HG03103 (cell line): ENCODE data around the gene ATP6V1B1.

Experiments
- ATAC-seq: cut with Tn5 transposase; IDR thresholded peaks from one replicate; pipeline ENCODE4 v1.9.1; 2021; ENCODE audit warnings: low read depth; ENCODE audit not compliant: unreplicated experiment

Gene ATP6V1B1

DNA sequence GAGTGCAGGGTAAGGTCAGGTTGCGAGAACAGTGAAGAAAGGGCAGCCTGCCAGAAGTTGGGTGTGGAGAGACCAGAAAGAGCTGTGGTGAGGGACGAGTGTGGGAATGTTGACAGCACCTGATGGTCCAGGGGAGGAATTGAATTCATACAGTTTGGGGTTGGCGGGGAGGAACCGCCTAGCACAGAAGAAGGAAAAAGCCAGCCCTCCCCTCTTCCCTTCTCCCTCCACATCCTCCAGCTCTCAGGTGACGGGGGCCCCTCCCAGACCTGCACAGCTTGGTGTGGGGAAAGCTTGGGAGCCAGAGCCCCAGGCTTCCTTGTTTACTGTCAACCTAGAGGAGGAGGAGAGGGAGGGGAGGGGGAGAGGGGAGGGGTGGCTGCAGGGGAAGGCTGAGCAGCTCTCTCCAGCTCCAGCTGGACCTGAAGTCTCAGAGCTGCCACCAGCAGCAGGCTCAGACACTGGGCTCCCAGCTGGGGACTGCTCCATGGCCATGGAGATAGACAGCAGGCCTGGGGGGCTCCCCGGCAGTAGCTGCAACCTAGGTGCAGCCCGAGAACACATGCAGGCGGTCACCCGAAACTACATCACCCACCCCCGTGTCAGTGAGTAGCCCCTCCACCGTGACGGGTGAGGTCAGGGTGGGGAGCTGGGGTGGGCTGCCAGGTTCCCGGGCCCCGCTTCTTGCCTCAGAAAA, at the start of gene ATP6V1B1:
TSS of gene ATP6V1B1 (plus strand) at position 433 of the 697 bp plus-strand sequence. CDS start at position 488, 55 bp downstream.
- ATAC-seq: no peak

- ATAC-seq: no peak
These were observed 49.1 kb upstream of the ATP6V1B1 start for GRCh38 chr2:70886541-70886987.

DNA sequence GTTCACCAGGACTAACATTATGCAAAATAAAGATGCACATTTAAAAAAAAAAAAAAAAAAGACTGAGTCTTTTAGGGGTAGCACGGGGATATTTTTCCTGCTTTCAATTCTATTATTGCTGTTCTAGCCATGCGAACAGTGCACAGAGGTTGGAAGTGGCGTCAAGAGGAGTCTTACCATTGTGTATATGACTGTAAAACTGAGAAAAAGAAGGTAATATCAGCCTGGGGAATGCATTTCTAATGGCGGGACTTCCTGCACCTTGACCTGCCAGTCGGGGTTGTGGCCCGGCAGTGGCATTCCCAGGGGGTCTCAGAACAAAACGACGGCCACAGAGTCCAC, 48.5 kb upstream of the ATP6V1B1 start:
- no peak for ATAC-seq

DNA sequence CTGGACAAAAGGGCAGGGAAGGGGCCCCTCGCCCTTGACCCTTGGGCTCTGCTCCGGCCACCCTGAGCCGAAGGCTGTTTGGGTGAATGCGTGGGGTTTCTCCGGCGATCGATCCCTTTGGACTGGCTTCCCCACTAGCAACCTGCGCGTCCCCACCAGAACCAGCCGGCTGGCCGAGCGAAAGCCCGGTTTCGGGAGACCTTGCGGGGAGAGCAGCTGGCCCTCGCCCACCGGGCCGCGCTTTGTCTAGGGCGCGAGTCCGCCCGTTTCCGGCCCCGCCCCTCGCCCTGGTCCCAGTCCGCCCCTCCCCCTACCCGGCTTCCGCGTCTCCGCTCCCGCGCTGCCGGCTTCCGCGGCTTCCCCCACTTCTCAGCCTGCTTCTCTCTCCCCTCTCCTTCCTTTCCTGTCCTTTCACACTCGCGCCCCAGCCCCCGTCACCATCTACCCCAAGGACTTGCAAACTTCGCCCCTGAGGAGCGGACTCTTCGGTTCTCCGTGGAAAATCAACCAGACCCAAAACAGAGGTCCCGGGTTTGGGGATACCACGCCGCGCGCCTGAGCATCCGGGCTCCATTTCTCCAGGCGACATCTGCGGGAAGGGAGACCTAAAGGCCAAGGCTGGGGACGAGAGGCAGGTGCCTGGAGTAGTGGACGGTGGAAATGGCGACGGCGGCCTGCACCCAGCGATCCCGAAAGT, 48.0 kb upstream of the ATP6V1B1 start:
- ATAC-seq: no peak

- no peak for ATAC-seq
These were observed 47.3 kb upstream of the ATP6V1B1 start for GRCh38 chr2:70888366-70888922.

DNA sequence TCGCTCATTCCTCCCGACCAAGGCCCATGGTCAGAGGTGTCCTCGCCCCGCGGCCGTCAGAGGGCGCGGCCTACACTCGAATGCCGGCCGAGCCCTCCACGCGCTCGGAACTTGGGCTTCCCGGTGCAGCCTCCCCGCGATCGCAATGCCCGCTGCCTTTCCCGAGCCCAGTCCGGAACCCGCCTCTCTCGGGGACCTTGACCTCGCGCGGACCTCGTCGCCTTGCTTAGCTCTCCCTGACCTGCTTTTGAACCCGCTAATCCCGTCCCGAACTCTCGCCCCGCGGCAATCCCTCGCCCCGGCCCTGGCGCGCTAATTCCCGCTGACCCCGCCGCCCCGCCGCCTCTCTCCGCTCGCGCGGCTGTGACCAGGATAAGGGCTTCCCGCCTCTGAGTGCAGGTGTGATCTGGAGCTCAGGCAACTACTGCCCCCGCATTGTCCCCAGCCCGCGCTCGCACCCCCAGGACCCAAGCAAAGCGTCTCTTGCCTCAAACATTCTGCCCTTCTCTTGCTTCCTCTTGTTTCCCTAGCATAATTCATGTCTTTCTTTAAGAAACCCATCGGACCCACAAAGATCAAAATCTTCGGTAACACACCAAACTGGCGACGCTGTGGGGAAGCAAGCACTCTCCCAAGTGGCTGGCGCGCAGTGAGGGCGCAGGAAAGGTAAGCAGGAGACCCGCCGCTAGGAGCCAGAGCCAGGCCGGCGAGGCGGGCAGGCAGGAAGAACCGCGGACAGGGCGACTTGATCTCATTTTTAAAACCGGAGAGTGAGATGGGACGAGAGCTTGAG, 46.6 kb upstream of the ATP6V1B1 start:
- no peak for ATAC-seq

GRCh38 chr2:70889716-70890037, 46.0 kb upstream of the ATP6V1B1 start:
- no peak for ATAC-seq

GRCh38 chr2:70890469-70891065, 45.1 kb upstream of the ATP6V1B1 start:
- ATAC-seq: no peak

DNA sequence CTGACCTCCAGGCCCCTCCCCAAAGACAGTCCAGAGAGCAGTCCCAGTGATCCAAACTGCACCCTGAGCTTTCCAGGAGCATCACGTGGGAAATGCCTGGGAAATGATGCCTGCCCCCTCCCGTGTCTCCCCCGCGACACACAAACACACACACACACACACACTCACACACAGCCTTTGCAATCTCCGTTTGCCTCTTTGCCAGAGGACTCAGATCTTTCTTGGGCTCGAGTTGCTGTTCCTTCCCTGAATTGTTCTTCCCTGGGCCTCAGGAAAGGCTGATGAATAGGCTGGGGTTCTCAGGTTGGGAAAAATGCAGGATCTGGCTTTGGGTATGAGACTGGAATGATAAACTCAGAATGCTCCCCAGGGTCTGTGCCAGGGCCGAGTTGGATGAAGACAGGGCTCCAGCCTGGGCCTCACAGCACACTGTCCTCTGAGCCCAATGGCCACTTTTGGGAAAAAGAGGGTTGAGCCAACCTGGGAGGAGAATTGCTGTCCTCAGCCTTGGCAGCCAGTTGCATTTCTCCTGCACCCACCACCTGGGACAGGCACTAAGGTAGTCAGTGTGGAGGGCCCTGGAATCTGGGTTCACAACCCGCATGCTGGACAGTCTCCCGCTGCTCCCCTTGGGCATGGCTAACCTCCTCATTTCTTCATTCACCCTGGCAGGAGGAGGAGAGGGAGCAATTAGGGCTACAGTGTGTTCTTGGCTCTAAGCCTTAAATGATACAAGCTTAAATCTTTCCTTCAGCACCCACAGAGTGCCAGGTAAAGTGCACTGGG, 43.9 kb upstream of the ATP6V1B1 start:
- ATAC-seq: no peak

DNA sequence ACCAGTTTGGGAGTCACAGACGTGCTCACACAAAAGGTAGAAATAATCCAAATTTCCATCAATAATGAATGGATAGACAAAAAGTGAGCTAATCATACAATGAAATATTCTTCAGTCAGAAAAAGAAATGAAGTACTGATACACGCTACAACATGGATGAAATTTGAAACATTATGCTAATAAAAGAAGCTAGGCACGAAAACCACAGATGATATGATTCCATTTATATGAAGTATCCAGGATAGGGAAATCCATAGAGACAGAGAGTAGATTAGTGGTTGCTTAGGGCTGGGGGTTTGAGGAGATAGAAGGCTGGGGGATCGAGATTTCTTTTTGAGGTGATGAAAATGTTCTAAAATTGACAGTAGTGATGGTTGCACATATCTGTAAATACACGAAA, 43.0 kb upstream of the ATP6V1B1 start:
- no peak for ATAC-seq

- ATAC-seq: no peak
These were observed 42.5 kb upstream of the ATP6V1B1 start for GRCh38 chr2:70893186-70893585.

DNA sequence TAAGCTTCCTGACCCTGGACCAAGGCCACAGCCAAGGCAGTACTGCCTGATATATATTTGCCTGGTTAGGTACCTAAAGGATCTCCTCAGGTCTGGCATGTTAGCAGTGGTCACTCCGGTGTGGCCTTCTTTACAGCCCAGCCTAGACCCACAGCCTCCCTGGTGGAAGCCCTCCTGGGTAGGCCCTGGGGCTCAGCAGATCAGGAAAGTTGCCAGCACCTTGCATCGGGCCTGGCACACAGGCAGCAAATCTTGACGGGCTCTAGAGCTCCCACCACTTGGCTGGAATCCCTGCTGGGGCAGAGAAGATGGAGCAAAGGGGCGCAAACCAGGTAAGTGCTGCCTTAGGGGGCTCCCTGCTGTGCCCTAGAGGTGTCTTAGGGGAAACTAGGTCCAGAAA, 40.9 kb upstream of the ATP6V1B1 start:
- ATAC-seq: no peak

DNA sequence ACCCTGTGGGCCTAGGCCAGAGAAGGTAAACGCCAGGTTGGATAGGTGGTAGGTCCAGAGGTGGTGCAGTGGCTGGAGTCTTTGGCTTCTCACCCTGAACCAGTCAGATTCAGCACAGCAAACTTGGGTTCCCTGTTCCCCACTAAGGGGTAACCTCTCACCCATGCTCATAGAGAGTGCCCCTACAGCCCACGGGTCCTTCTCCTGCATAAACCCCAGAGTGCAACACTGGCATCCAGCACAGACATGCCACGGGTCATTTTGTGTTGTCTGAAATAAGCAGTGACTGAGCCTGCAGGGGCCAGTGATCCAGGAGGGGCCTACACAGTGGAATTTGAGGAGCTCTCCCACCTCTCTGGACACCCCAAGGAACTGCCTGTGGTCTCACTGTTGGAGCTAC, 40.5 kb upstream of the ATP6V1B1 start:
- no peak for ATAC-seq

DNA sequence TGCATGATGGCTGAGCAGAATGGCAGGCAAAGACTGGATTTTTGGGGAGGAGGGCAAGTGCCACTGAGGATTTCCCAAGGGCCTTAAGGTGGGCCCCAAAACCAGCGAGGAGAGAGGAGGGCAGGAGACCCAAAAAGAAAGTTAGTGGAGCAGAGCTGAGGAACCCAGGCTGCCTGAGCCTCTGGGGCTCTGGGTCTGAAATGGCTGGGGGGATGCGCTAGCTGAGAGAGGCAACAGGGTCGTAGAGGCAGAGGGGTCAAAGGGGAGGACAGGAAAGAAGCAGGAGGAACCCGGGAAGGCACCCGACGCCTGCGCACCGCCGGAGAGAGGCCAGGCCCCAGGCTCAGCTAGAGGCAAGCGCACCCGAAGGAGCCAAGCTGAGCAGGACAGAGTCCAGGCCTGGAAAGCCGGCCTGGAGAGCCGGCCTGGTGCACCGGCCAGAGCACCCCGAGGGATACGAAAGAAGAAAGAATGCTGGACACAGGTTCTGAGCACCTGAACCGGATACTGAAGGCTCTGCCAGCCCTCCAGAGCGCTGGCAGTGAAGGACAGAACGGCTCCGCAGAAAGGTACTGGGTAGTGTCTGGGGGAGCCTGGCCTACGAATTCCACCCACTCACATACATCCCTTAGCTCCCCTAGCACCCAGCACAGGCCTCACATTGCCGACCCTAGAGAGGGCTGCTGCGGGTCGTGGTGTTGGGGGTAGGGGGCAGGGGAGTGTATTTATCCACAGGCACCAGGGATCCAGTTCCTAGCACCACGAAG, 39.5 kb upstream of the ATP6V1B1 start:
- ATAC-seq: no peak

GRCh38 chr2:70896765-70897202, 38.9 kb upstream of the ATP6V1B1 start:
- no peak for ATAC-seq

DNA sequence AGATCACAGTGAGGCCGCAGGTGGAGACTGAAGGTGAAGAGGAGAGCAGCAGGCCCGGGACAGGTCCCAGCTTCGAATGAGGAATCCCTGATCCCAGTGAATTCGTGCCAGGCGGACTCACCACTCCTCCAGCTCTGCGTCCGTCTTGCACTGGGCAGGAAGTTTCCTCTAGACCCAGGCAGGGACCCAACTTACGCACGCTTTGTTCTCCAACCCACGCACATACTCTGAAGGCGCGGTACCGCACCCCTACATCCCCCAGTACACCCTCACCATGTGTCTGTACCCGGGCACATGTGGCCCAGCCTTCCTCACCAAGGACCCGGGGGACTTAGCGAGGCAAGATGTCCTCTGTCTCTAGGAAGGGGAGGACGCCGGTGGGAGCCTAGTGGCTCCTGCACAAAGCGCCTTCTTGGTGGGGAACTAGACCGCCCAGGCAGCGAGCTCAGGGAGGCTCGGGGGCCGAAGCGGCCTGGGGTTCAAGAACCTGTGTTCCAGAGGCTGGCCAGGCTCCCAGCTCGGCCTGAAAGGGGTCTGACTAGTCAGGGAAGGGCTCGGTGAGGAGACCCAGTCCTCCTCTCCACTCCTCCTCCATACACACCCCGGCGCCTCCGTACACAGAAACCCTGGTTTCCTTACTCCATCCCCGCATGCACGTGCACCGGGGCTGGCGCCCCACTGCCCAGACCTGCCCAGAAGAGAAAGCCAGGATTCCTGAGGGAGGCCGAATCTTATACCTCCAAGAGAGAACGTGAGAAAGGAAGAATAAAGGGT, 38.3 kb upstream of the ATP6V1B1 start:
- no peak for ATAC-seq

DNA sequence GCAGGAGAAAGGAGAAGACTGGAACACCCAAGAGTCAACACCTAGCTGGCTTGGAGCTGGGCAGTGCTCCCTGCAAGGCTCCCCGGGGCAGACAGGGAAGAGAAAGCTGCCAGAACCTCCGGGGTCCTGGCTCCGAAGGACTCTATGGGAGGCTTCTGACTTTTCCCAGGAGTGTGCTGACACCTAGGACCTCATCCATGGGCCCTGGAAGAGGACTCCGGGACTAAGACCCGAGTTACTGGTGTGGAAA, 37.8 kb upstream of the ATP6V1B1 start:
- no peak for ATAC-seq

DNA sequence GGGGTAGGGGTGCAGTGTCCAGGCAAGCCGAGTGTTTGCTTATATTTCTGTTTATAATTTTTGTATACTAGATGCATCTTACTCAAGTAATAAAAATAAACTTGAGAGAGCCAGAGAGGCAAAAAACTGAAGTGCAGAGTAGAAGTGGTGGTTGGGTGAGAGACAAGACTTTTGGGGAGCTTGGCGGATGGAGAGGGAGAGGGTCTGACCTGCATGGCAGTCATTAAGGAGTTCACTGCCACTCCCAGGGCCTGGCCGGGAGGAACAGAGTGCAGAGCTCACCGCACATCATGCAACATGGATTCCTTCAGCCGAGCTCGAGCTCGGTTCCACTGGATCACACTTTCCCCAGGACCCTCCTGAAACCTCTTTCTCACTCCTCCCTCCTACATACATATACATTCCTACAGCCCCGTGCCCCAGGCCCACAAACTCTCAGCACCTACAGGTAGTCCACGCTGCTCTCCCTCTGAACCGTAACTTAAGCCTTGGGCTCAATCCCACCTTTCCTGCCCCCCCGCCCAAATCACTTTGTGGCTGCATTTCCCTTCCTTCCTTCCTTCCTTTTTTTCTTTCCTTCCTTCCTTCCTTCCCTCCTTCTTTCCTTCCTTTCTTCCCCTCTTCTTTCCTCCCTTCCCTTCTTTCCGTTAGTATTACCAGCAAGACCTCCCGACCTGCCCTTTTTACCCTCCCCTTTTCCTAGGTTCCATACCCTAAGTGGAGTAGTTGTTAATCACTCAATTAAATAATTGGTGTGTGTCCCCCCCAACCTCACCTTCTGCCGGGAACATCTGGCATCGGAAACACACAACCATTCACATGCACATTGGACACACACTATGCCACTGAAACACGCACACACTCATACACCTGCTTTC, 37.1 kb upstream of the ATP6V1B1 start:
- no peak for ATAC-seq
